Measurements from ENCODE around the gene MRAS.

DNA sequence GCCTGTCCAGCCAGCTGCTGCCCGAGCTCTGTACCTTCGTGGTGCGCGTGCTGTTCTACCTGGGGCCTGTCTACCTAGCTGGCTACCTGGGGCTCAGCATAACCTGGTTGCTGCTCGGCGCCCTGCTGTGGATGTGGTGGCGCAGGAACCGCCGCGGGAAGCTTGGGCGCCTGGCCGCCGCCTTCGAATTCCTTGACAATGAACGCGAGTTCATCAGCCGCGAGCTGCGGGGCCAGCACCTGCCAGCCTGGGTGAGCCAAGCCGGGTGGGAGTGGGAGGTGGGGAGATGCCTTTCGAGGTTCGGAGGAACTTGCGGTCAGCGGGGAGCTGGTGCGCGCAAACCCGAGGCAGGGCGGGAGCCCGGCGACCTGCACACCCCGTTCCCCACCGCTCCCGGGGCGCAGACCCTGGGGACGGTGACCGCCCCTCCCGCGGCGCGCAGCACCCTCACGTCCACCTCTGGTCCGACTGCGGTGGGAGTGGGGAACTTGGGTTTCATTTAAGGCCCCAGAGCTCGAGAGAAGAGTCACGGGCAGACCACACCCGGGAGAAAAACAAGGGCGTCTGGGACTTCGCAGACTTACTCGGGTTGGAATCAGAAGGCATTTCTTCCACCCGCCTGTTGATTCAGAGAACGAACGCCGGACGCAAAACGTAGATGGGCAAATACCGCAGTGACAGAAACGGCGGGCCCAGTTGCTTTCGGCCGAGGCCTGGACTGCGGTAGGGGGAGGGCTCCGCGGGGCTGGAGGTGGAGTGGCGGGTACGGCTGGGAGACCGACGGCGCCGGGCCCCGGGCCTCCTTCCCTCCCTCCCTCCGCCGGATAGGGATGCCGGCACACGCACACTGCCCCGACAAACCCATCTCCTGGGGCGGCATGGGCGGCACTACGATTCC, 86.7 kb downstream of the MRAS start:
- TF ChIP-seq, protein P1, sequence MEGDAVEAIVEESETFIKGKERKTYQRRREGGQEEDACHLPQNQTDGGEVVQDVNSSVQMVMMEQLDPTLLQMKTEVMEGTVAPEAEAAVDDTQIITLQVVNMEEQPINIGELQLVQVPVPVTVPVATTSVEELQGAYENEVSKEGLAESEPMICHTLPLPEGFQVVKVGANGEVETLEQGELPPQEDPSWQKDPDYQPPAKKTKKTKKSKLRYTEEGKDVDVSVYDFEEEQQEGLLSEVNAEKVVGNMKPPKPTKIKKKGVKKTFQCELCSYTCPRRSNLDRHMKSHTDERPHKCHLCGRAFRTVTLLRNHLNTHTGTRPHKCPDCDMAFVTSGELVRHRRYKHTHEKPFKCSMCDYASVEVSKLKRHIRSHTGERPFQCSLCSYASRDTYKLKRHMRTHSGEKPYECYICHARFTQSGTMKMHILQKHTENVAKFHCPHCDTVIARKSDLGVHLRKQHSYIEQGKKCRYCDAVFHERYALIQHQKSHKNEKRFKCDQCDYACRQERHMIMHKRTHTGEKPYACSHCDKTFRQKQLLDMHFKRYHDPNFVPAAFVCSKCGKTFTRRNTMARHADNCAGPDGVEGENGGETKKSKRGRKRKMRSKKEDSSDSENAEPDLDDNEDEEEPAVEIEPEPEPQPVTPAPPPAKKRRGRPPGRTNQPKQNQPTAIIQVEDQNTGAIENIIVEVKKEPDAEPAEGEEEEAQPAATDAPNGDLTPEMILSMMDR (conservative IDR thresholded peaks at IDR 0.05 in 1 of 2, IDR thresholded peaks at IDR 0.05 in 1 of 2; ENCODE audit: extremely low read depth in 1 of 2, insufficient read depth in 1 of 2, low read depth in 1 of 2, low read length in 2 of 2): no peak
- no peak for TF ChIP-seq EZH2 (IDR thresholded peaks at IDR 0.05; ENCODE audit: borderline replicate concordance, low read length)

All from mammary epithelial cell (primary cell).